OCI-LY7 (cell line): ENCODE results near the gene NAA25. TPM values are rescaled to one million over a fixed set of nuclear protein-coding genes. Genes with fewer than 3 reads are reported as not detected.

Experiments
- BruUV-seq: library from RNA; stranded (reverse); fragments of 400-500 nt; replicated peaks from 2 replicates; lab custom pipeline; 2021; lab: Mats Ljungman, UMichigan
- CTCF ChIA-PET: fragments of 300-600 bp; sonication (Branson Sonifier 250); formaldehyde crosslinking; loops from one replicate; lab custom pipeline; 2022; ENCODE audit warnings: antibody characterized with exemption; ENCODE audit not compliant: unreplicated experiment; lab: Charles Lee
- POLR2A ChIA-PET: fragments of 300-600 bp; sonication (Branson Sonifier 250); formaldehyde crosslinking; loops from one replicate; lab custom pipeline; 2022; ENCODE audit warnings: antibody characterized with exemption; lab: Charles Lee
- DNase-seq: peaks from one replicate; pipeline ENCODE4 v3.0.0-alpha.2; 2015; ENCODE audit warnings: low spot score
- H2AFZ ChIP-seq: fragments of 200-600 bp; sonication (generic), shearing (Covaris generic); 2 replicates; pipeline ENCODE4 v1.6.1; 2014; ENCODE audit warnings: mild to moderate bottlenecking, antibody characterized with exemption, low read length, moderate library complexity
- H3K27ac ChIP-seq: fragments of 200-600 bp; sonication (generic); 2 replicates; pipeline ENCODE4 v1.5.1; 2014; ENCODE audit warnings: mixed run types, low read depth, mild to moderate bottlenecking, moderate library complexity, low read length, inconsistent platforms; ENCODE audit not compliant: poor library complexity, severe bottlenecking
- H3K36me3 ChIP-seq: fragments of 200-600 bp; sonication (generic); 2 replicates; pipeline ENCODE4 v1.6.1; 2014; ENCODE audit warnings: mild to moderate bottlenecking, antibody characterized with exemption, low read length, moderate library complexity, mixed read lengths; ENCODE audit not compliant: insufficient read depth
- H3K4me1 ChIP-seq: fragments of 200-600 bp; sonication (generic); 2 replicates; pipeline ENCODE4 v1.5.1; 2014; ENCODE audit warnings: mild to moderate bottlenecking, low read length; ENCODE audit not compliant: insufficient read depth, poor library complexity, severe bottlenecking
- H3K4me2 ChIP-seq: fragments of 200-600 bp; sonication (generic); 2 replicates; pipeline ENCODE4 v1.6.1; 2014; ENCODE audit warnings: mild to moderate bottlenecking, low read length
- H3K4me3 ChIP-seq: fragments of 200-600 bp; sonication (generic); 2 replicates; pipeline ENCODE4 v1.5.1; 2014; ENCODE audit warnings: mild to moderate bottlenecking, low read depth, low read length; ENCODE audit not compliant: poor library complexity, severe bottlenecking
- H3K79me2 ChIP-seq: fragments of 200-600 bp; sonication (generic); 2 replicates; pipeline ENCODE4 v1.6.1; 2016; ENCODE audit warnings: low read depth, mild to moderate bottlenecking, low read length, moderate library complexity, mixed read lengths; ENCODE audit not compliant: insufficient read depth
- H3K9me2 ChIP-seq: fragments of 200-600 bp; sonication (generic); 2 replicates; pipeline ENCODE4 v1.6.1; 2016; ENCODE audit warnings: mild to moderate bottlenecking, low read length, mixed read lengths; ENCODE audit not compliant: insufficient read depth
- H3K9me3 ChIP-seq: fragments of 200-600 bp; sonication (generic); 2 replicates; pipeline ENCODE4 v1.6.1; 2014; ENCODE audit warnings: mild to moderate bottlenecking, mixed run types, low read length, mixed read lengths
- H4K20me1 ChIP-seq: fragments of 200-600 bp; sonication (generic); 2 replicates; pipeline ENCODE4 v1.6.1; 2014; ENCODE audit warnings: mild to moderate bottlenecking, antibody characterized with exemption, low read length, moderate library complexity, mixed read lengths; ENCODE audit not compliant: insufficient read depth
- EZH2phosphoT487 ChIP-seq: fragments of 200-600 bp; sonication (generic); IDR thresholded peaks from 2 replicates; pipeline ENCODE4 v1.6.1; 2018; ENCODE audit warnings: low read depth, borderline replicate concordance, mild to moderate bottlenecking, mixed run types, antibody characterized with exemption, low read length, moderate library complexity, mixed read lengths
- intact Hi-C: fragments of 100-400 bp; cut with micrococcal nuclease; formaldehyde crosslinking; loops from one replicate; pipeline ENCODE4 v1.10.0; 2022; ENCODE audit not compliant: unreplicated experiment
- total RNA-seq, 2 experiments: library from RNA; depleted of rRNA in 1 of 2; stranded (reverse); fragments of >200 nt in 1 of 2; shearing (Covaris generic) in 1 of 2; gene quantifications; 2 replicates each; pipeline ENCODE4 v1.2.3, GENCODE V29; 2014 to 2022
- TF ChIP-seq, protein P1 (sequence below): fragments of 200-600 bp; sonication (generic); conservative IDR thresholded peaks from 2 replicates; pipeline ENCODE4 v1.5.1; 2014; ENCODE audit warnings: mild to moderate bottlenecking, antibody characterized with exemption, low read length, moderate library complexity, mixed read lengths

Gene NAA25
- total RNA-seq, 2 experiments from 2014 or later = 27.4 to 50.3 TPM

DNA sequence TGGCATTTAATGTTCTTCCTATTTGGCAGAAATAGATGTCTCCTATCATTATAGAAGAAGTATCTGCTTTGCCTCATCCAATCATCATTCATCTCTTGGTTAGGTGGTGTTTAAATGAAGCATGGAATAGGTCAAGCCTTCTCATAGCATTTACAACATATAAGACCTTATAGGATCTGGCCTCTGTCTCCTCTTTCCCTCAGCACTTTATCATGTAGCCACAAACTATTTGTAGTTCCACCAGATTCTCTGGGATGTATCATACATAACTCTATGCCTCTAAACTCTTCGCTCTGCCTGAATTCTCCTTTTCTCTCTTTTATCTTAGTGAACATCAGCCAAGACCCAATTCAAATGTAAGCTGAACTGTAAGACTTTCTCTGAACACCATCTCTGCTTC is 20.7 kb downstream of the NAA25 start:
- H3K9me2 ChIP-seq = no peaks in the 10 kb centered on the region
- no peak for DNase-seq
- peaks cover 22% of the 10 kb centered on the region; the same call in 1 of the 2 replicates for H3K79me2 ChIP-seq
- no peak overlapping the region for H2AFZ ChIP-seq
- ChIA-PET CTCF (no interaction called here), POLR2A (interaction anchor here (0.7 kb wide), 2 partner anchors 9 to 12 kb away, joined by 3 to 4 read pairs; no protein-coding TSS in a partner anchor)
- H4K20me1 ChIP-seq = no peaks in the 10 kb centered on the region; the same call in 1 of the 2 replicates
- H3K27ac ChIP-seq = no peak overlapping the region
- no peaks in the 10 kb centered on the region for H3K9me3 ChIP-seq
- intact Hi-C loops = no loop called here
- no peak overlapping the region for H3K4me2 ChIP-seq
- BruUV-seq = no TSS peak
- H3K4me1 ChIP-seq = no peaks in the 10 kb centered on the region
- TF ChIP-seq EZH2phosphoT487 = no peak
- no peak overlapping the region for H3K4me3 ChIP-seq
- peaks cover 96% of the 10 kb centered on the region for H3K36me3 ChIP-seq

DNA sequence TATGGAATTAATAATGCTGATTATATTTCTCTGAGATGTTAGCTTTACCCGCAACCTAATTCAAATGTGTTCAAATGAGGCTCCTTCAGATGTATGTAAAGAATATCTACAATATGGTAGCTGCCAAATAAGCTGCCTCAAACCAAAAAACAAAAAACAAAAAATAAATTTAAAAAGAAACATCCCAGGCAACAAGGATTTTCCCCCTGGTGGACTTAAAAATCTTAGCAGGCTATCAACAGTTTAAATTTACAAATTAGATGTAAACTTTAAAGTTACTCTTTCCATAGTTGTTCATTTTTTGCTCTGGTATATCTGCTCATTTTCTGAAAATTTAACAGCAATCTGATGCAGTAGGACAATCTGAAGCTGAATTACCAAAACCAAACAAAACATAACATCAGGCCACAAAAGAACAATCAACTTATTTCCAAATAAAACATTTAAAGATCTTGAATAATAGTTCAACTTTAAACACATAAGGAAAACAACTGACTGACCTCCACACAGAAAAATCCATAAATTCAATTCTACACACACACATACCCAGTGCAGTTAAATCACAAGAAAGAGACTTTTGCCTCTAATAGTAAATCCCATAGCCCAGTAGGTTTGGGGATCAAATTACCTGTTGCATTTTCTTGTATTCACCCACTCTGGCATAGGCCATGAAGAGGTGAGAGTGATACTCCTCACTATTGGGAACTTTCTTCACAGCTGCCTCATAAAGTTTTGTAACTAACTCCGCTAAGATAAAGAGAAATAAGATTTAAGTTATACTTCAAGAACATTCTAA is 21.3 kb downstream of the NAA25 start:
- Histone ChIP-seq H3K36me3 (peaks cover 94% of the 10 kb centered on the region), H3K9me2 (no peaks in the 10 kb centered on the region), H3K4me3 (no peak overlapping the region), H3K27ac (no peak overlapping the region), H4K20me1 (no peaks in the 10 kb centered on the region; the same call in 1 of the 2 replicates), H3K4me1 (no peaks in the 10 kb centered on the region), H3K4me2 (no peak overlapping the region), H3K79me2 (peaks cover 20% of the 10 kb centered on the region; the same call in 1 of the 2 replicates), H2AFZ (no peak overlapping the region), H3K9me3 (no peaks in the 10 kb centered on the region)
- CTCF ChIA-PET = no interaction called here
- POLR2A ChIA-PET = interaction anchor here (0.6 to 1.3 kb wide), 8 partner anchors 8 to 215 kb away, joined by 3 to 5 read pairs (median 4); no protein-coding TSS in a partner anchor
- TF ChIP-seq, protein P1, sequence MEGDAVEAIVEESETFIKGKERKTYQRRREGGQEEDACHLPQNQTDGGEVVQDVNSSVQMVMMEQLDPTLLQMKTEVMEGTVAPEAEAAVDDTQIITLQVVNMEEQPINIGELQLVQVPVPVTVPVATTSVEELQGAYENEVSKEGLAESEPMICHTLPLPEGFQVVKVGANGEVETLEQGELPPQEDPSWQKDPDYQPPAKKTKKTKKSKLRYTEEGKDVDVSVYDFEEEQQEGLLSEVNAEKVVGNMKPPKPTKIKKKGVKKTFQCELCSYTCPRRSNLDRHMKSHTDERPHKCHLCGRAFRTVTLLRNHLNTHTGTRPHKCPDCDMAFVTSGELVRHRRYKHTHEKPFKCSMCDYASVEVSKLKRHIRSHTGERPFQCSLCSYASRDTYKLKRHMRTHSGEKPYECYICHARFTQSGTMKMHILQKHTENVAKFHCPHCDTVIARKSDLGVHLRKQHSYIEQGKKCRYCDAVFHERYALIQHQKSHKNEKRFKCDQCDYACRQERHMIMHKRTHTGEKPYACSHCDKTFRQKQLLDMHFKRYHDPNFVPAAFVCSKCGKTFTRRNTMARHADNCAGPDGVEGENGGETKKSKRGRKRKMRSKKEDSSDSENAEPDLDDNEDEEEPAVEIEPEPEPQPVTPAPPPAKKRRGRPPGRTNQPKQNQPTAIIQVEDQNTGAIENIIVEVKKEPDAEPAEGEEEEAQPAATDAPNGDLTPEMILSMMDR = no peak; the same call in 1 of the 2 replicates
- TF ChIP-seq EZH2phosphoT487 = no peak
- BruUV-seq = TSS peak; percentile 39
- intact Hi-C loops = no loop called here
- no peak for DNase-seq

DNA sequence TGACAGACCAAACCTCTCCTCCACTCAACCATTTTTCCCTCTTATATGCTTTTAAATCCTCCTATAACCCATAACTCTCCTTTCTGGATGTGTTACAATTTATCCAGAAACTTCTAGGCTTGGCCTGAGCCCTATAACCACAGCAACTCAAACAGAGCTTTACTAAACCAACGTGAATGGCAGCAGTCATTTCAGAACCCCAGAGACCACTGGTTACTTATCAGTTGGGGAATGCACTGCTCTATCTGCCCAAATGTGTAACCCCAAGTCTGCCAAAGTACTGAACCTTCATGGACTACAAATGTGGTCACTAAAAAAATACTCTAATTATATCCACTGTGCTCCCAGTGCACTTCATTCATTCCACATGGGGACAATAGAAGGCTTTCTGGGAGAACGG is 42.0 kb downstream of the NAA25 start:
- H3K9me3 ChIP-seq = no peaks in the 10 kb centered on the region
- no peak for DNase-seq
- TF ChIP-seq, protein P1 = no peak
- TF ChIP-seq EZH2phosphoT487 = no peak
- H3K79me2 ChIP-seq = no peaks in the 10 kb centered on the region
- no peaks in the 10 kb centered on the region for H3K9me2 ChIP-seq
- no peaks in the 10 kb centered on the region for H4K20me1 ChIP-seq
- H3K4me3 ChIP-seq = no peak overlapping the region
- no peak overlapping the region for H3K4me2 ChIP-seq
- POLR2A ChIA-PET = interaction anchor here (1.2 kb wide), 1 partner anchor 16 kb away, joined by 4 read pairs; no protein-coding TSS in a partner anchor
- no peak overlapping the region for H3K27ac ChIP-seq
- intact Hi-C loops = no loop called here
- H3K36me3 ChIP-seq = peaks cover 96% of the 10 kb centered on the region
- no TSS peak for BruUV-seq
- no peaks in the 10 kb centered on the region for H3K4me1 ChIP-seq
- CTCF ChIA-PET = no interaction called here
- no peak overlapping the region for H2AFZ ChIP-seq
